Pancreas (tissue), 10 donors: ENCODE results near the gene NAV2. TPM values are rescaled to one million over a fixed set of nuclear protein-coding genes. Genes with fewer than 3 reads are reported as not detected.
"Not testable (repeated sequence)": the region's sequence is repeated elsewhere in the genome, so short reads cannot be mapped to it uniquely, and the experiment has no call there.

ENCODE experiments used
- ATAC-seq, 4 donors: fragments of 200-7000 bp; cut with Tn5 transposase; one replicate each; pipeline versions ENCODE4 v1.8.0 to v1.9.1; 2020; ENCODE audit warnings: mild to moderate bottlenecking in 4 of 4, moderate library complexity in 4 of 4
- DNase-seq, 6 donors: peaks; one replicate each; pipeline ENCODE4 v3.0.0-alpha.2; 2020
- FAIRE-seq: peaks from 2 replicates; lab custom pipeline; 2012; peaks lifted over from hg19 to GRCh38; lab: Jason Lieb, UNC
- H3K27ac ChIP-seq, 4 donors: fragments of 200-600 bp; sonication (generic); 1 replicate in 3 of 4; 2 replicates in 1 of 4; pipeline versions ENCODE4 v1.5.0 to v1.8.0; 2020
- H3K27me3 ChIP-seq, 4 donors: fragments of 200-600 bp; one replicate each; pipeline ENCODE4 v1.8.0; 2021
- H3K36me3 ChIP-seq, 3 donors: fragments of 200-600 bp; sonication (generic) in 1 of 3; one replicate each; pipeline versions ENCODE4 v1.5.0 to v1.8.0; 2020 to 2021
- H3K4me1 ChIP-seq, 3 donors: fragments of 200-600 bp; one replicate each; pipeline ENCODE4 v1.8.0; 2021
- H3K4me3 ChIP-seq, 4 donors: fragments of 200-600 bp; sonication (generic) in 2 of 4; one replicate each; pipeline versions ENCODE4 v1.5.0 to v1.8.0; 2020 to 2021
- H3K9me3 ChIP-seq, 4 donors: fragments of 200-600 bp; one replicate each; pipeline ENCODE4 v1.8.0; 2021
- CTCF ChIP-seq, 4 donors: fragments of 200-600 bp; sonication (generic) in 3 of 4; IDR thresholded peaks; one replicate each; pipeline versions ENCODE4 v1.5.0 to v1.8.0; 2021; ENCODE audit warnings: antibody characterized with exemption in 4 of 4
- WGBS, 2 donors: extraction: QIAGEN DNeasy Blood & Tissue Kit; methylation state at CpG; one replicate each; pipeline ENCODE4 v1.1.7; 2013; 5-methylcytosine and 5-hydroxymethylcytosine counted together
- intact Hi-C, 3 donors: fragments of 100-400 bp; cut with DNase I; formaldehyde crosslinking; loops; one replicate each; pipeline versions ENCODE4 v1.11.1 to v1.14.2; 2022
- polyA plus RNA-seq, 2 donors: library from polyadenylated mRNA; stranded (reverse); fragments of 200-250 nt; gene quantifications; one replicate each; pipeline ENCODE4 v1.2.3, GENCODE V29; 2013
- total RNA-seq, 6 donors: library from RNA; stranded (reverse); fragmentation: NEBNext Ultra II Directional in 4 of 6; extraction: Animal tissue kit (Norgen Biotek cat#: 25700) in 4 of 6; gene quantifications; one replicate each; pipeline versions ENCODE4 v1.2.1 to v1.2.4, GENCODE V29; 2021 to 2023
- donor health status: healthy with polysubstance abuse.
- donor health status: DM: no; HTN: no; CAD: no; lungs with moderate emphysema.
- donor health status: DM: no; HTN: no; CAD: no.
- donor health status: control.
- donor health status: control.
- donor health status: Bipolar disorder and iron deficiency.
- donor health status: DM: yes; HTN: yes; CAD: no.
- donor health status: DM: no; HTN: no; CAD: no.
- donor health status: DM: no; HTN: no; CAD: no.
- donor health status: DM: yes; HTN: yes; CAD: no.

Gene NAV2
- total and polyA plus RNA-seq, 8 donors: 5.8 to 26.9 (median 16.3) TPM

- no peak for ATAC-seq
- no peak for DNase-seq
- peaks cover 0 to 35% (median under 1%) of the 10 kb centered on the region in 3 donors for H3K36me3 ChIP-seq
- peaks cover 0 to 1% (median 0%) of the 10 kb centered on the region in 3 donors for H3K4me1 ChIP-seq
- TF ChIP-seq CTCF (IDR thresholded peaks at IDR 0.05): no peak
- FAIRE-seq: no peak
- no peaks in the 10 kb centered on the region for H3K27me3 ChIP-seq
- intact Hi-C loops: no loop called here
- WGBS, 2 donors: 88 to 92% methylated on average over 4 of the region's 4 CpGs
- no peak overlapping the region for H3K4me3 ChIP-seq
- H3K9me3 ChIP-seq: no peaks in the 10 kb centered on the region
- no peak overlapping the region for H3K27ac ChIP-seq
These were observed 363.0 kb downstream of the NAV2 start for GRCh38 chr11:20075627-20076026.

- TF ChIP-seq CTCF (IDR thresholded peaks at IDR 0.05): no peak
- FAIRE-seq: no peak
- intact Hi-C loops: no loop called here
- ATAC-seq: no peak
- Histone ChIP-seq H3K4me3 (no peak overlapping the region), H3K36me3 (peaks cover 4 to 62% (median 6%) of the 10 kb centered on the region in 3 donors), H3K27me3 (no peaks in the 10 kb centered on the region), H3K4me1 (no peaks in the 10 kb centered on the region), H3K27ac (no peak overlapping the region), H3K9me3 (no peaks in the 10 kb centered on the region)
- 96 to 98% methylated on average over 7 of the region's 7 CpGs for WGBS, 2 donors
- no peak for DNase-seq
These were observed 366.2 kb downstream of the NAV2 start for GRCh38 chr11:20078846-20079245.

- Histone ChIP-seq H3K4me1 (no peaks in the 10 kb centered on the region), H3K27ac (no peak overlapping the region), H3K4me3 (no peak overlapping the region), H3K36me3 (peaks cover 4 to 72% (median 6%) of the 10 kb centered on the region in 3 donors), H3K27me3 (no peaks in the 10 kb centered on the region), H3K9me3 (no peaks in the 10 kb centered on the region)
- TF ChIP-seq CTCF (IDR thresholded peaks at IDR 0.05): no peak
- FAIRE-seq: no peak
- DNase-seq: no peak
- intact Hi-C loops: no loop called here
- WGBS, 2 donors: 80% methylated on average over 8 of the region's 9 CpGs
- no peak for ATAC-seq
These were observed 367.5 kb downstream of the NAV2 start for GRCh38 chr11:20080032-20080685.

- Histone ChIP-seq H3K36me3 (peaks cover 4 to 81% (median 6%) of the 10 kb centered on the region in 3 donors), H3K4me3 (no peak overlapping the region), H3K4me1 (no peaks in the 10 kb centered on the region), H3K27me3 (no peaks in the 10 kb centered on the region), H3K9me3 (no peaks in the 10 kb centered on the region), H3K27ac (no peak overlapping the region)
- intact Hi-C loops: no loop called here
- DNase-seq: no peak
- TF ChIP-seq CTCF (IDR thresholded peaks at IDR 0.05): no peak
- WGBS, 2 donors: 86 to 91% methylated on average over 4 of the region's 4 CpGs
- no peak for FAIRE-seq
- no peak for ATAC-seq
These were observed 368.7 kb downstream of the NAV2 start for GRCh38 chr11:20081336-20081735.

GRCh38 chr11:20083877-20084276 is 371.2 kb downstream of the NAV2 start:
- H3K36me3 ChIP-seq: peaks cover 4 to 64% (median 6%) of the 10 kb centered on the region in 3 donors
- 81 to 98% methylated on average over 3 of the region's 3 CpGs for WGBS, 2 donors
- DNase-seq, intact Hi-C loops, ATAC-seq, H3K27ac ChIP-seq, H3K4me1 ChIP-seq, H3K9me3 ChIP-seq, H3K27me3 ChIP-seq, FAIRE-seq, H3K4me3 ChIP-seq: not testable (repeated sequence)
